ENCODE results near the gene MCCC2.
"Not testable (repeated sequence)": the region's sequence is repeated elsewhere in the genome, so short reads cannot be mapped to it uniquely, and the experiment has no call there.

Gene MCCC2

GRCh38 chr5:71600783-71601182 is 13.6 kb downstream of the MCCC2 start:
- DNase-seq: no peak

- DNase-seq: peak; percentile 43 to 50 (median 45)
Observed at GRCh38 chr5:71601222-71602026, 14.3 kb downstream of the MCCC2 start.

- not testable (repeated sequence) for DNase-seq
Observed at GRCh38 chr5:71609916-71610315, 22.8 kb downstream of the MCCC2 start.

- DNase-seq: no peak
Observed at GRCh38 chr5:71615809-71616208, 28.7 kb downstream of the MCCC2 start.

GRCh38 chr5:71620630-71621029 is 33.5 kb downstream of the MCCC2 start:
- no peak for DNase-seq

- no peak for DNase-seq
Observed at GRCh38 chr5:71621268-71621667, 34.1 kb downstream of the MCCC2 start.

GRCh38 chr5:71621741-71622140 is 34.6 kb downstream of the MCCC2 start:
- DNase-seq: no peak

- DNase-seq: no peak
Observed at GRCh38 chr5:71623221-71623794, 36.2 kb downstream of the MCCC2 start.

- no peak for DNase-seq
Observed at GRCh38 chr5:71629950-71630349, 42.8 kb downstream of the MCCC2 start.

- no peak for DNase-seq
Observed at GRCh38 chr5:71631070-71631469, 43.9 kb downstream of the MCCC2 start.

- no peak for DNase-seq
Observed at GRCh38 chr5:71632168-71632567, 45.0 kb downstream of the MCCC2 start.

- DNase-seq: no peak
Observed at GRCh38 chr5:71633255-71634155, 46.4 kb downstream of the MCCC2 start.

- no peak for DNase-seq
Observed at GRCh38 chr5:71637133-71637532, 50.0 kb downstream of the MCCC2 start.

- DNase-seq: no peak
Observed at GRCh38 chr5:71640408-71640807, 53.3 kb downstream of the MCCC2 start.

GRCh38 chr5:71645030-71645429 is 57.9 kb downstream of the MCCC2 start:
- DNase-seq: no peak

GRCh38 chr5:71650940-71651339 is 63.8 kb downstream of the MCCC2 start:
- DNase-seq: not testable (repeated sequence)

- DNase-seq: no peak
Observed at GRCh38 chr5:71651579-71651978, 64.4 kb downstream of the MCCC2 start.

- DNase-seq: no peak
Observed at GRCh38 chr5:71652349-71652748, 65.2 kb downstream of the MCCC2 start.

GRCh38 chr5:71652803-71653543 is 65.8 kb downstream of the MCCC2 start:
- no peak for DNase-seq

- peak in 1 of 3 donors; percentile 3 for DNase-seq
Observed at GRCh38 chr5:71658916-71659662, 71.9 kb downstream of the MCCC2 start.

GRCh38 chr5:71662381-71662780 is 75.2 kb downstream of the MCCC2 start:
- no peak for DNase-seq

All from suppressor macrophage treated with lipopolysaccharide for 1 hour (primary cell).